ENCODE data around the gene GJA9.

GRCh38 chr1:38875811-38876210 is 5.6 kb downstream of the GJA9 start:
- TF ChIP-seq YY1 (IDR thresholded peaks at IDR 0.05; ENCODE audit: insufficient read depth, insufficient read length), result no peak
- TF ChIP-seq ZNF274 (IDR thresholded peaks at IDR 0.05; ENCODE audit: low read depth, low read length), result no peak
- TF ChIP-seq SUZ12 (IDR thresholded peaks at IDR 0.05; ENCODE audit: extremely low read depth, insufficient read depth, insufficient read length), result no peak

All from NT2/D1 (cell line).